Activated CD8-positive, alpha-beta memory T cell treated with anti-CD3 and anti-CD28 coated beads, Interleukin-2, amount 50 U/mL, for 48 hours (primary cell): ENCODE data around the gene MID1.

Source experiments
- DNase-seq: peaks from one replicate; pipeline ENCODE4 v3.0.0-alpha.2; 2020

MID1 gene

DNA sequence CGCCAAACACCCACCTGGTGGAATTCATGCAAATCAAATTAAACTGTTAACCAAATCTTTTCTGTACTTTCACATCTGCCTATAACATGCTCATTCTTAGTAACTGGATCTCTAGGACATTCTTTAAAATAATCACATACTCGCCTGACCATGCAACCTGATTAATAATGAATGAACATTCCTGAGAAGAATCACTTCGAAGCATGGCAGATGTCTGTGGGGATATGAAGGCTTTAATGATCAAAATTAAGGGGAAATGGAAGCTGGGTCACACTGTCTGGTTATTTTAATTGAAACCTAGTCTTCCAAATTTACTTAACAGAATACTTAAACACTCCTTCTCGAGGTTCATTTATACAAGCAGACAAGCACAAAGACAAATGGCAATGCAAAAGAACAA, 44.2 kb downstream of the MID1 start:
- DNase-seq: no peak

DNA sequence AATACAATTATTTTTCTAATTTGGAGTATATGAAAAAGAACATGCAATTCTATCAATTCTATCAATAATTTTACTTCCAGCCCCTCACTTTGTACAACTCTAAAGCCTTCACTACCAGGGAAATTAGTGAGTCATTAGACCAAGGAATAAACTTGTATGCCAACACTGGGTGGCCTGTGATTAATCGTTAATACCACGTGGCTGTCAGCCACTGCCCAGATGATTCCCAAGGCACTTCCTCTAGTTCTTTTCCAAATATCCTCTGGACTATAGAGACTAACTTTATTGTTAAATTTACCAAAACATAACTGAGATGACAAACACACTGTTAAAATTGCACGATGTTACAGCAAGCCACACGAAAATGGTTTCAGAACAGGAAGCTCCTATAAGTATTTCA, 45.7 kb downstream of the MID1 start:
- DNase-seq: no peak

DNA sequence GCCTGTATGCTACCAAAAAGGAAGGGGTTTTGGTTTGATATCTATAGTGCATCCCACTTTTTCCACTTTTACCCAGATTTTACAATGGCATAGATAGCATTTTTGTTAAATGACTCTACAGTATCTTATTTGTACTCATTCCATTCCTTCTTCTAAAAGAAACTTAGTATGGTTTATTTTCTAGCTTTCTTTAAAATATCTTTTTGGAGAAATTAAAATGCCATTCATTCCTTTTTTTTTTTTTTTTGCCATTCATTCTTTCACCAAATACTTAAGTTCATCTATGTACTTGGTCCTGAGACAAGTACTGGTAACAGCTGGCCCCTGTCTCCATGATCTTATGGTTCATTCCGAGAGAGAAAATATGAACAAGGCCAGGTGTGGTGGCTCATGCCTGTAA, 49.1 kb downstream of the MID1 start:
- no peak for DNase-seq

DNA sequence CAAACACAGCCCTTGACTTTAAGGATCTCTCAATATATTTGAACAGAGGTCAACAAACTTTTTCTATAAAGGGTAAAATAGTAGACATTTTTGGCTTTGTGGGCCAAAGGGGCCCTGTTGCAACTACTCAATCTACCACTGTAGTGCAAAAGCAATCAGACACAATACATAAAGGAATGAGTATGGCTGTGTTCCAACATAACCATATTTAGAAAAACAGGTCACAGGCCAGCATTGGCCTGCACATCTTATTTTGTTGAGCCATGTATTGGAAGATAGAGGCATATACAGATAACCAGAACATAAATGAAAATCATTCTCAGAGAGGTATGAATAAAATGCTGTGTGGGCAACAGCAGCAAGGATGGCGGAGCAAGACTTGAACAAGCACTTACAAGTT, 49.8 kb downstream of the MID1 start:
- no peak for DNase-seq

DNA sequence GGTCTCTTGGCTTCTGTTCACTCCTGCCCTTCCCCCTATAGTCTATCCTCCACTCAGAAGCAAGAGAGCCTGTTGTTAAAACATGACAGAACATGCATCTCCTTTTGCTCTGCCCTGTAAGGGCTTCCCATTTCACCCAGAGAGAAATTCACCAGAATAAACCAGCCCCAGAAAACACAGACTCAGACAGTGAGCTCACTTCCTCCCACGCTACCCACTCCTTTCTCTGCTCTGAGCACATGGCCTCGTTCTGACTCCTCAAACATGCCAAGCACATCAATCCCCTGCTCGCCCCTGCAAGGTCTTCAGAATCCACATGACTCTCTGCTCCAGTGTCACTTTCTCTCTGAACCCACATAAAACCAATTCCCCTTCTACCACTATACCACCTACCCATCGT, 50.4 kb downstream of the MID1 start:
- no peak for DNase-seq

DNA sequence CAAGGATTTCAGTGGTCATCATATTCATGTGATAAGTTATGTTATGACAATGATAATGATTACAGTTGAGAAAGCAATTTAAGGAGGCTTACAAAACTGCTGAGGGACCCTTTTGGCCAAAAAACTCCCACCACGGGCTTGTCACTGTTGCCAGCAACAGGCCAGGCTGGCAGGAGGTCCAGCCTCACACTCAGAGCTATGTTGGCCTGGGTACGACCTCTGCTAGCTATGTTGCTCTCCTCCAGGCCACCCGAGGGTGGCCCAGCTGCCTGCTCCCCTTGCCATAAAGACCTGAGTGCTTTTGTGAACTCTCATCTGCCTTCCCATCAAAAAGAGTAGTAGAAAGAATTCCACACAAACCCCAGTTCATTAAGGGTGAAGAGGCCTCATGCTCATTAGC, 52.0 kb downstream of the MID1 start:
- DNase-seq: no peak

DNA sequence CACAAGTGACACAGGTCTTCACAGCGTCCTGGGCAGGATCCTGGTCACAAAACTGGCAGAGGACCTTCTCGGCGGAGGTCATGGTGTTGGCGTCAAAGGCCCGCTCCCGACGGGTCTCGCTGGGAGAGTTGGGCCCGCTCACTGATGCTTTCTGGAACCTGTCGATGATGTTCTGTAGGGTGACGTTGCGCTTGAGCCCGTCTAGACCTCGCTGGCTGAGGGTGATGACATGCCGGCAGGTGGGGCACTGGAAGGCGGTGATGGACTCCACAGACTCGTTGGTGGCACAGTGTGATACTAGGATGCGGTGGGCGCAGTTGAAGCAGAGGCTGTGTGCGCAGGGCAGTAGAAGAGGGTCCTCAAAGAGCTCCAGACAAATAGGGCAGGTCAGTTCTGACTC, 53.2 kb downstream of the MID1 start:
- no peak for DNase-seq

DNA sequence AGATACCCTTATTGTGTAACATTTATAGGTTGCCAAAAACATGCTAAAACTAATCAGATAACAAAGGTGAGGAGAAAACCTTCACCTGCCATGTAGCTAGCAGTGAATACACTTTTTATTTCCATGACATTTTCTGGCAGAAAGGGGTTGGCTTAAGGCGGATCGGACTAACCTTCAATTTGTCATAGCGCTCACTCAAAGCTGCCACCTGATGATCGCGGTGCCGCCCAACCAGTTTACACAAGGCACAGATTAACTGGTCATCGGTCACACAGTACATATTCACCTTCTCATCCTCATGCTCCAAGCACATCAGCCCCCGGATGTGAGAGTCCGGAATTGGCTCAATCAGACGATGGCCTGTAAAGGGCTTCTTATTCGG, 53.7 kb downstream of the MID1 start:
- no peak for DNase-seq

DNA sequence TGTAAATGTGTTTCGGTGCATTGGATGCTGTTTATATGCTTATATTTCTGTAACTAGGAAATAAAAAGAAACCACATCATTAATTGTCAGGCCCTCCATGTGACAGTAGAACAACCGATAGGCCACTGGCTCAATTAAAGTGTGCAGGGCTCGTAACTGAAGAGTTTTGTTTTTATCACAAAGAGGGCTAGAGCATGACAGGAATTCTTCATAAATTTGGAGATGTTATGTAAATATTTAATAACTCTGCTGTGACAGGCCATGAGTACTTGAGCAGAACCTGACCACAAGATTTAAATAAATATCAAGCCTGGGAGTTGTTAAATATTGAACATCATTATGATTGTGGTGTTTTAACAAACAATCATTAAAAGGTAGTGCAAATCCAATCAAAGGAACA, 55.9 kb downstream of the MID1 start:
- DNase-seq: no peak

DNA sequence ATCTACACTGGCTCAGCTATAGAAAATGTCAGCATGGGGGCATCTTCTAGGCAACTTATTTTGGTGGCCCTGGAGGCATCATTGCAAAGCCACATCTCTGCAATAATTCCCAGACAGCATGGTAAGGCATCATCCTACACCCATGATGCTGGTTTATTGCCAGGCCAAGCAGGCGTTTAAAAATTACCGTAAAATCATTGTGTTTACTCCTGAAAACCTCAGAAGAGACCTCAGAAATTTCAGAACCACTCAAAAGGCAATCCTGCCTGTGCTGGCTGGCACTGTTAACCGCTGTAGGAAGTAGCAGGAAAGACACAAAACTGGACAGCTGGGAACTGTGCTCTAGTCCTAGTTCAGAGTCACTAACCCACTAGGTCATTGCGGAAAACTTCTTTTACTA, 63.2 kb downstream of the MID1 start:
- no peak for DNase-seq

DNA sequence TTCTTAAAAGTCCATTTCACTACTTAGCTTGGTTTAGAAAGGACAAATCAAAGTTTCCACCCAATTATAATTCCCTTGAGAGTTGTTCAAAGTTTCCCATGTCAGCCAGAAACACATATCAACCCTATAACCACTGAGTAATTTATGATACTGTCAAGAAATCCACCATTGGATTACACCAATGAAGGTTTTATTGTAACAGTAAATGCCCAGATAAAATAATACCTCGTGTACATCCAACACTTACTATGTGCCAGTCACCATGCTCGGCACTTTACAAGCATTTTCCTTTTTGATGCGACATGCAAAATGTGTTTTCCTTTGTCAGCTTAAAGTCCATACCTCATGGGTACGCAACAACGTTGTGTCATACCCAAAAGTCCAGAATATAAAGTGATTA, 64.0 kb downstream of the MID1 start:
- no peak for DNase-seq

DNA sequence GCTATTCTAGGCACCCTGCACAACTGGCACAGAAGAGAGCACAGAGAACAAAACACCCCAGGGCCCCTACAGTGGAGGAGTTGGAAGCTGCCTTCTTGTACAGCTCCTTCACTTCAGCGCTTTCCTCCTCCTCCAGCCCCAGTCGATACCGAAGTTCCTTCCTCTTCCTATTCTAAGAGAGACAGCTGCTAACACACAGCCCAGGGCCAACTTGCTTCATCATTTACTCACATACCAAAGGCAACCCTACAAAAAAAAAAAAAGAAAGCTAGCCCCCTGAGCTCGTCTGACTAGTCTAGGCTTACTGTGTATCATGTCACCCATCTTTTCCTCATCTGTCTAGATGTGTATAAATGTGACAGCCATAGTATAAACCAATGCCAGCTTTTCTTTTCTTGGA, 64.5 kb downstream of the MID1 start:
- no peak for DNase-seq

DNA sequence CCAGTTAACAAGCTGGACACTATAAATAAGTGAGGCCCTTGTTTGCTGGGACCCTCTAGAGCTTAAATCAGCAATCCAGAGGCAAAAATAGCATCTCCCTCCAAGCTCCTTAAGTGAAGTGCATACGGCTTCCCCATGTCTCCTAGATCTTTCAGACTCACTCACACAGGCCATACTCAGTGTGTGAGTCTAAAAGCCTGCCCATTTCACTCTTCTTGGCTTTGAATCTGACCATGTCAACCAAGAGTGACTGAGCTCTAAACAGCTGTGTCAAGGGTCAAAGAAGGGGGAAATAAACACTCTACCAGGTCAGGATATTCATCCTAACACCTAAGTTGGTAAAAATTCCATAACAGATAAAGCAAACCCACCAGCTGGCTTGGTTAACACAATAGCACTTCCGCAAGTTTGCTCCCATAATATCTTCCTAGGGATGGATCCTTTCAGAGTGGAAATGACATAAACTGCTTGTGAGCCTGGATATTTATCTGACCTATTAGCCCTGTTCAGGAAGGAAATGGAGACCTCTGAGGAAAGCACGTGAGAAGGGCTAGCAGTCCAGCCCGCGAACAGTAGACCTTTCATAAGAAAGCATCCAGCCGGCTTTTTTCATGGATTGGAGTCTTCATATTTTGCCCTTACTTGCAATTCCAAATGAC, 65.6 kb downstream of the MID1 start:
- DNase-seq: no peak

DNA sequence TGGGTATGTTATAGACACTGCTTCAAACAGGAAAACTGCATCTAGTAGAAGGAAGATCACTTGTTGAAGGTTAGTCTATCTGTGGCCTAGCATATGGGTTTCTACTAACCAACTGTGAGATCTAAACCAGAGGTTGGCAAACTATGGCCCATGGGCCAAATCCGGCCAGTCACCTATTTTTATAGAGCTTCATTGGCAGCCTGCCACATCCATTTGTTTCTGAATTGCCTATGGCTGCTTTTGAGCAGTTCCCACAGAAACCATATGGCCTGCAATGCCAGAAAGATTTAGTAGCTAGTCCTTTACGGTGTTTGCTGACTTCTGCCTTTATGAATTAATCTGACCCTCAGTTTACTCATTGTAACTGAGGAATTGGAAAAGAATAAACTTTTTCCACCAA, 71.1 kb downstream of the MID1 start:
- DNase-seq: no peak

DNA sequence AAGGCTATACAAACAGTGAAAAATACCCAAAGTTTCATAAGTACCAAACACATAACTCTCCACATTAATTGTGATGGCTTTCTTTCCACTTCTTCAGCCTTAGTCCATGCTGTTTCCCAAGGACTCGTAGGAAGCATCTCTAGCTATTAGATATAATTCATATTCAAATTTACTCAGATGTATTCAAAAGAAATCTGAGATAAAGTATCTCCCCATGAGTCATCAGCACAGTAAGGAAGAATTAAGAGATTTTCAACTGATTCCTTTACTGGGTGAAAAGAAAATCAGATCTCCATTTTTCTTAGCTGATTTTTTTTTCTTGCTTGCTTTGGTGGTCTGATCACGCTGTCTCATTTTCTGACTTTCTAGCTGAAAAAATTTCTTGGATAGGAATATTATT, 71.7 kb downstream of the MID1 start:
- DNase-seq: no peak

DNA sequence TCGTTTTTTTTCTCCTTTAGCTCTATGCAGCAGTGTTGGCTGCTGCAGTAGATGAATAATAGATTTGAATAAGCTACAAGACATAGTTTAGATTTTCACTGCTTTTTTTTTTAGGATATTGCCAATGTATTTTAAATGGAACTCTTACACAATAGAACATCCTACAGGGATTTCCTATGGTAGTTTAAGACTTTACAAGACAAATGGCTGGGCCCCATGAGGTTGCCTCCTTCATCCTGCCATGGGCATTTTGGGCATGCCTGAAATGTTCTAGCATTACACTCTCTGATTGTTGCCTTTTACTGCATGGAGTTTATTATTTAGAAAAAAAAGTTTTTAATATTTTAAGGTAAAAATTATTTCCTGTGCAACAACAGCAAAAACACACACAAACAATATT, 74.5 kb downstream of the MID1 start:
- DNase-seq: no peak

DNA sequence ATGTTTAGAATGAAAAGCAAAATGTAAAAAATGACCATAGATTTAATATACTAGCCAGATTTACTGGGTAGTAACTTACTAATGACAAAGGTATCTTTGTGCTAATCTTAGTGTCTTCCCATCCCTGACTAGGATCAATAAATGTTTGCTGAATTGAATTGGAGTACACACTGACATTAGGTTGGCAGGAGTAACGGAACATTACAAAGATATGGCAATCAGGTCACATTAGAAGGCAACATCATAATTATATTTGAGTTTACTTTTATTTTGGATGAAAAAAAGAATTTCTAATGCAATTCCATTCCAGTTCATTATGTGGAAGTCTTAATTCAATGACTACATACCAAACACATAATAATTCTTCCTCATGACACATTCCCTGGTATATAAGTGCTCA, 77.8 kb downstream of the MID1 start:
- DNase-seq: no peak

DNA sequence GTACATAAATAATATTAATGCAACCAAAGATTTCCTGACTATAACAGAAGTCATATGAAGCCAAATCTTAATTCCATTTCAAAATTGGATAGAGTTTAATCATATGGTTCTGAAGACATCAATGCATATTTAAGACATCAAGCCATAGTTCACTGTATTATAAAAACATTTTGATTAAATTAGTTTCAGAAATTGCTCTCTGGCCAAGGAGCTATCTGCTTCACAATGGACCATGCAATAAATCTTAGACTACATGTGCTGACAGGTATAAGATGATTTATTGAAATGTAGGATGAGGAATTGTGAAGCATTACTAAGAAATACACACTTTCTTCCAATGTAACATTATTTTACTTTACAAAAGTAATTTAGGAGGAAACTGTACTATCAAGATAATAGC, 81.6 kb downstream of the MID1 start:
- no peak for DNase-seq

DNA sequence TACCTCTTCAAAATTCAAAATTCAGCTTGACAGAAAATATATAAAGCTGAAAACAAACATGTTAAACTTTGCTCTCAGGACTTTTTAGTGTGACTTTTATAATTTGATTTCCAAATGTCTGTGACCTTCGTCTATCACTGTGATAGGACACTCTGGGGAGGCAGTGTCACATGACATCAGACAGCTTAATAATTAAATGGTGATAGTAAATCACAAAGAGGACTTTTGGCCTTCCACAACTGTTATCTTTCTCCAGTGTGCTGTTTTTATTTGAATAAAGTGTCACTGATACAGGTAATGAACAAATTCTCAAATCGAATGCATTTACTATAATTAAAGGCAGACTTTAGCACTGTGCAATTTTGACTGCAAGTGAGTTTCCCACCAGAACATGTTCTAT, 83.1 kb downstream of the MID1 start:
- no peak for DNase-seq

DNA sequence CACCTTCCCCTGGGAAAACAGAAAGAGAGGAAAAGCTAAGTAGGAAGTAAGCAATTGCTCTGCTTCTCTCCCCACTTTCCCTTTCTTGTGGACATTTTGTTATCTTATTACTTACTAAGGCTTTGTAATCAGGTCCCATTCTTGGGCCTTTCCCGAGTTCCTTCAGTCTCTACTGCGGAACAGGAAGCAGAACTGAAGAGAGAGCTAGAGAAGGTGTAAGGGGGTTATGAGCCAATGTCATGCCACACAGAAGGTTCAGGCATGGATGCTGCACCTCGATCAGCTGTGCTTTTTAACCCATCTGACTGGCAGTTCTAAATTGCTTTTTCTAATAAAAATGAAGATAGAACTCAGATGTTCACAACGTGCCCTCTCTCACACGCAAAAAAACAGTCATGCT, 83.6 kb downstream of the MID1 start:
- no peak for DNase-seq

DNA sequence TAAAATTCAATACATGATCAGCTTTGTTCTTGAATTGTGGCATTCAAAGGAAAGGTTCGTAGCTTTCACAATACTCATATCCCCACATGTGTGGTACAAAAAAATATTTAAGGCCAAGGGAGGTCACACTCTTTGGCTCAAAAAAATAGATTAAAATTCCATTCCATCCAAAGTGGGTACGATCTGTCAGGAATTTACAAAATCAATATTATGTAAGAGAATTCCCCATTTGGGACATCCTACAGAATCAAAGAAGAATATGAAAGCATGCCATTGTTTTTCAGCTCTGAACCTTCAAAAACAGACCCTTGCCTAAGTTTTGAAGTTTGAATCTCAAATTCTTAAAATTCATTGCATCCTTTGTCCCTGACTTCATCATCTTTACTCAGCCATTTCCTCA, 85.8 kb downstream of the MID1 start:
- no peak for DNase-seq

DNA sequence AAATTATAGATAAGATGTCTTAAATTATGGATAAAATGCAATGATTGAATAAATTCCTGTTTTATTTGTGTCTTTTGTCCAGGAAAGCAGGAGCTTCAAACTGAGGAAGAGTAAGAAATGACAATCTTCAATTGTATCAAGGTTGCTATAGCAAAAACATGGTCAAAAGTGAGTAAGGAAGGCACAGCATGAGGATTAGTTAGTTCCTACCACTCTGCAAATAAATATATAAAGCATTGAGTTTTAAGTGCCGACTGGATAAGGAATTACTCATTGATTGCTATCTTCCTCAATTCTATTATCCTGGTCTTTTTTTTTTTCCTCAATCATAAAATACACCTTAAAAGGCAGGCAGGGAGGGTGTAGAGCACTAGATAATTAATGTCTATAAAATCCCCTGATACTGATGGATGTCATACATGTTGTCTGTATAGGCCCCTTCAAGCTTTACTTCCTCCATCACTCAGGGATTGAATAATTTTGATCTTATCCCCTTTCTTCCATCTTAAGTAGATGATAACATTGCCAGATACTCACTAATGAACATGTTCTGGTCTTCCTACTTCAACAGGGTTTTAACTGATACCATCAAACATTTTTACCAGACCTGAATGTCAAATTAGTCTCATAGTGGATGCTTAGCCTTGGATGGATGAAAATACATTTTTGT, 86.6 kb downstream of the MID1 start:
- no peak for DNase-seq

DNA sequence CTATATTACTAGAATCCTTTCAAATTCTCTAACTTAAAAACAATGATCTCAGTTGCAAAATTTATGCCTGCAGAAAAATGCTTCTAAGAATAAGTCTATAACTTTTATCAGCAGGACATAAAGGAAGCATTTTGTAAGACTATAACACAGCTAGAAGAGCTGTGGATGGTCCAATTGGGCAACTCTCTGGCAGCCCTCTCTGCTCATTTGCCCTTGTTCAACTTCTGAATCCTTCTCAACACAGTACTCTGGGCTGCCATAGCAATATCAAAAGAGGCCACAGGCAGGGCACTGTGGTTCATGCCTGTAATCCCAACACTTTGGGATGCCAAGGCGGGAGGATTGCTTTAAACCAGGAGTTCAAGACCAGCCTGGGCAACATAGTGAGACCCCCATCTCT, 88.5 kb downstream of the MID1 start:
- DNase-seq: no peak

DNA sequence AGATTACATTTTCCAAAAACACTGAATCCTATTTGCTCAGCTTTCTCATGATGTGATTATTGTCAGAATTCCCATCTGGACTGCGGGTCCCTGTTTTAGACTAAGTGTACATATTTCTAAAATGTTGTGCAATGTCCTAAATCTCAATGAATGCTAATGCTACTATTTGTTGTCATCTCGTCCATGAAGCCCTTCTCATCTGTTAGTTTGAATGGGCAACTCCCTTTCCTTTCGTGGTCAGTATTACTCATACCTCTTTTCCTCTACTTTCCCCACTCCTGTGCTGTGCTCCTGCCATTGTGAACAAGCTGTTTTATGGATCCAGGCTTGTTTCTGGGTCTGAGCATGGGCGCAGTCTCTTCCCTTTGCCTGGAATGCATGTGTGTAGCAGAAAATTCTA, 91.0 kb downstream of the MID1 start:
- DNase-seq: no peak

DNA sequence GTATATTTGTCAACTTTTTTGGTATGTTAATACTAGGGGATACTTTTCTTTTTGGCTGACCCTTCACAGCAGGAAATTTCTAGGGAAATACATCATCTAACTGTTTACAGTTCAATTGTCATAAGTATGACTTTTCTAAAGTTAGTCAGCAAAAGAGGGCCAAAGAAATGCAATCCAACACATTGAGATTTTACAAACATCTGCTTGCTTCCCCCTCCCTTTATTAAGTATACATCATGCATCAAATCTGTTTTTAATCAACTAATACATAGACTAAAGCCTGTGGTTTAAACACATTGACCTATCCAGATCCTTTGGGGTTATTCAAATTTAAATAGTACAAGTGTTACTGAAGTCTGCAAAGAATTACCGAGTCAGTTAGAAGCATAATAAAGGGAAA, 93.9 kb downstream of the MID1 start:
- no peak for DNase-seq
